AG04450 (cell line): ENCODE measurements around the gene PCDH11Y. TPM values are rescaled to one million over a fixed set of nuclear protein-coding genes. Genes with fewer than 3 reads are reported as not detected.
"Not testable (repeated sequence)": the region's sequence is repeated elsewhere in the genome, so short reads cannot be mapped to it uniquely, and the experiment has no call there.

Experiments
- CTCF ChIA-PET: fragments of 300-600, 350-600 bp; formaldehyde crosslinking; extraction: SDS; loops from one replicate; lab custom pipeline; 2022; ENCODE audit warnings: antibody characterized with exemption, inconsistent platforms; lab: Charles Lee
- POLR2A ChIA-PET: fragments of 350-600 bp; formaldehyde crosslinking; extraction: SDS; loops from one replicate; lab custom pipeline; 2021; ENCODE audit warnings: antibody characterized with exemption, inconsistent platforms; lab: Yijun Ruan, JAX
- DNase-seq: peaks from one replicate; pipeline ENCODE4 v3.0.0-alpha.2; 2011; ENCODE audit warnings: low read depth, low spot score
- H3K27ac ChIP-seq: one replicate; pipeline ENCODE4 v1.5.1; 2012; ENCODE audit warnings: low read depth, low read length, control low read depth
- H3K27me3 ChIP-seq: one replicate; pipeline ENCODE4 v1.6.0; 2012; ENCODE audit warnings: low read length; ENCODE audit not compliant: control insufficient read depth, insufficient read depth
- H3K4me3 ChIP-seq: 2 replicates; pipeline ENCODE4 v1.5.1; 2011; ENCODE audit warnings: mild to moderate bottlenecking, low read depth, low read length, control low read depth
- H3K9me3 ChIP-seq: 2 replicates; pipeline ENCODE4 v1.5.1; 2012; ENCODE audit warnings: low read length; ENCODE audit not compliant: control insufficient read depth, insufficient read depth
- polyA minus RNA-seq: library from RNA; depleted of rRNA, polyadenylated mRNA; stranded (reverse); fragments of >200 nt; gene quantifications from 2 replicates; pipeline ENCODE4 v1.2.3, GENCODE V29; 2011; rRNA and poly(A)+ RNA removed
- polyA plus RNA-seq: library from polyadenylated mRNA; depleted of rRNA; stranded (reverse); fragments of >200 nt; gene quantifications from 2 replicates; pipeline ENCODE4 v1.2.3, GENCODE V29; 2011; rRNA removed

Gene PCDH11Y
- not detected in 2 replicates for polyA plus RNA-seq
- polyA minus RNA-seq: not detected in 2 replicates

DNA sequence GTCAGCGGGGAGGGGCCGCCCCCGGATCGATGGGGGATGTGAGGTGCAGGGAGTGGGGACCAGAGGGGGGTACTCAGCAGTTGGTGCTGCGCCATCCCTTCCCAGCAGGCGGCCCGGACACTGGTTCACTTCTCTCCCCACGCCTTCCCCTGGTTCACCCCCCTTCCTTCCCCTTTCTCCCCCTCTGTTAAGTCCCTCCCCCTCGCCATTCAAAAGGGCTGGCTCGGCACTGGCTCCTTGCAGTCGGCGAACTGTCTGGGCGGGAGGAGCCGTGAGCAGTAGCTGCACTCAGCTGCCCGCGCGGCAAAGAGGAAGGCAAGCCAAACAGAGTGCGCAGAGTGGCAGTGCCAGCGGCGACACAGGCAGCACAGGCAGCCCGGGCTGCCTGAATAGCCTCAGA is at the start of gene PCDH11Y:
PCDH11Y (plus strand) TSS at position 240 of the 400 bp plus-strand sequence. CDS start 56,804 bp downstream, outside the sequence.
- CTCF ChIA-PET, DNase-seq, H3K9me3 ChIP-seq, H3K27ac ChIP-seq, H3K4me3 ChIP-seq, H3K27me3 ChIP-seq, POLR2A ChIA-PET: not testable (repeated sequence)

DNA sequence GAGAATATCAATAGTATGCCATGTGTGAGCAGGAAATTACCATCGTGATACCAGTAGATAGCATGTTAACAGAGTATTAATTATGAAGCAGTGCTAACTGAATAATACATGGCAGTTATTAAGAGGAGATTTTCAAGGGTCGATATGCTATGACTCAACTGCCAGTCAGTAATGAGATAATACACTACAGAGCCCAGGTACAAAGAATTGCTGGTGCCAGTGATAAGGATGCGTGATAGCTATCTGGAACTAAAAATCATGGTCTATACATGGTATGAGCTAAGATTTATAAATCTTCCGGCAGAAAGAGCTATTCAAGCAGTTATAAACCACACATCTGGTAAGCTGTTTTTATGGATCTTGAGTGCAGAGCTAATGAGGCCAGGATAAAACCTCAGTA is 32.2 kb upstream of the PCDH11Y start:
- H3K27me3 ChIP-seq, POLR2A ChIA-PET, DNase-seq, H3K27ac ChIP-seq, CTCF ChIA-PET, H3K9me3 ChIP-seq, H3K4me3 ChIP-seq: not testable (repeated sequence)

DNA sequence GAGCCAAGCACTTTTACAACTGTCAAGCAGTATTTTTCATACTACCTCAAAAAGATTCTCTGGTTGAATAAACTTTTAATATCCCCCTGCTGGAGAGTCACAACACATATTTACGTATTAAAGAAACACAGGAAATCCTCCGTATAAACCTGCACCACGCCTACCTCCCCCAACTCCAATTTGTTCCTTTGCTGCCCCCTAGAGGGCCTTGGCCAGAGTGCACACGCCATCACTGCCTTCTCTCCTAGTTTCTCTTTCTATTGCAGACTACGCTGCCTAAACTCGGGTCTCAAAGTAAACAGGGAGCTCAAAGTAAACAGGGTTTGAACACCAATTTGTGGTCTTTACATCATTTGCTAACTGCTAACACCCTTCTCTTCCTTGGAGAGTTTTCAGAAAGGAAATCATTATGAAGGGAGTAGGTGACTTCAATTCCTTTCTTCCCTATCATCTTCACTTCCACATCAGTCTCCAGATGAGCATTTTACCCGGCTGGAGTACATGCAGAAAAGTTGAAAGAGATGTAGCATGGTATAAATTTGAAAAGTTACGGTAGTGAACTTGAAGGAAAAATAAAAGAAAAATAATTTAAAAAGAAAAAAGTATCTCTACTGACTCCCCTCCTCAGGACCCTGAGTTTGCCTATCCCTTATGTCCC is 8.2 kb upstream of the PCDH11Y start:
- H3K27ac ChIP-seq, H3K4me3 ChIP-seq, DNase-seq, POLR2A ChIA-PET, H3K9me3 ChIP-seq, H3K27me3 ChIP-seq, CTCF ChIA-PET: not testable (repeated sequence)

DNA sequence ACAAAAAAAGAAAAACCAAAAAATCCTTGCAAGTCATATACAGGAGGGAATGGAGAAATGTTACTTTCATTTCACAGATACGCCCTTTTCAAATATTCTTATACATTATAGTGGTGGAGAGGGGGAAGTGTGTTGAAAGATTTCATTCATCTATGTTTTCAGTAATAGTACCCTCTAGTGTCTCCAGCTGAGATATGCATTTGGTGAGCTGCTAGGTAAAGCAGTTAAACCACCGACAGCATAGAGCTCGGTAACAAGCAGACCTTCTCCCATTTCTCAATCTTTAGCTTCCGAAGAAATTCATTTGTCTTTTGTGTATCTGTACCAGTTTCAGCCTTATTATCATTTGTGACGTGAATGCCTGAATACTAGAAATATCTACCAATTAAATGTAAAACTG is 5.2 kb upstream of the PCDH11Y start:
- POLR2A ChIA-PET, CTCF ChIA-PET: not testable (repeated sequence)

DNA sequence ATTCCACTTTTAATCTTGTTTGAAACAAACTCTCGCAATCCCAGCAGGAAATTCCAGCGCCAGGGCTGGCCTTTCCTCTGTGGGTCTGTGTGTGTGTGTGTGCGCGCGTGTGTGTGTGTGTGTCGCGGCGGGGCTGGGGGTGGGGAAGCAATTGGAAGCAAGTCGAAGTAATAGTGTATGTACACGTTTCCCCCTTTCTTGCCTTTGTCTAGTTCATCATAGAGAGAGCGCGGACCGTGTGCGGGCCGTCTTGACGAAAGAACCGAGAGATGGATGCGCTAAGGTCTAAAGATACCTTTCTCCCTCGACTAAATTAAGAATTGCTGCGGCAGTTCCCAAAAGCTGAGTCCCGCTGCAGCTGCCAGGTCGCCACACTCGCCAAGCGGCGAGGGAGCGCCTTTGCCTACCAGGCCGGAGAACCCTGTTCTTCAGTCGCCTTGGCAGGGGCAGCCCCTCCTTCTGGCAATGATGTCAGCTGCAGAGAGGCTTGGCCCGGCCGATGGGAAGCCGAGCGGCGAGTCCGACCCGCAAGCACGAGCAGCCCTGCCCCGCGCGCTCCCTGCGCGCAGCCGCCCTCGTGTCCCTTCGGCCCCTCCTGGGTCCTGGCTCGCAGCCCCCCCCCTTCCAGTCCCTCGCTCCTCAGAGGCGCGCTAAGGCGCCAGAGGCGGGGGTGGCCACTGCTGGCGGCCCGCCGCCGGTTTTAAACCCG is 2.5 kb downstream of the PCDH11Y start:
- H3K9me3 ChIP-seq, DNase-seq, H3K4me3 ChIP-seq, H3K27ac ChIP-seq, H3K27me3 ChIP-seq, POLR2A ChIA-PET, CTCF ChIA-PET: not testable (repeated sequence)

More for the DNA sequence above, 5.2 kb upstream of the PCDH11Y start:
- not testable (repeated sequence) for H3K9me3 ChIP-seq, H3K27me3 ChIP-seq, DNase-seq, H3K27ac ChIP-seq, H3K4me3 ChIP-seq

DNA sequence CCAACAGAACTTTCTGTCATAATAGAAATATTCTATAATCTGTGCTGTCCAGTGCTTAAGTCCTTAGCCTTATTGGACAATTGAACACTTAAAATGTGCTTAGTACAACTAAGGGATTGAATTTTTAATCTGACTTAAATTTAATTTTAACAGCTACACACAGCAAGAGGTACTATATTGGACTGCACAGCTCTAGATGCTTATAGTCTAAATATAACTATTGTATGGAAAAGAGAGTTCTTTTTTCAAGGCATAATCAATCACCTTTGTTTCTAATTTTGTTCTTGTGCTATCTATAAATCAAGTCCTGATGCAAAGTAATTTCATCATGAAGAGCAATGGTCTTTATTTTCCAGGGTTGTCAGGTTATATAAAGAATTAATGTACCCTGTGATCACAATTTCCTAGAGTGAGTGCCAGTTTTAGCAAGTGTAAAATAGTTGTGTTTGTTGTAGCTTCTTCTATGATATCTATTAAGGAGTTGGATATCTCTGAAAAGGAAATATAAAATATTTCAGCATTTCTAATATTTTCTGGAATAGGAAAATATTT is 39.0 kb downstream of the PCDH11Y start:
- POLR2A ChIA-PET, H3K4me3 ChIP-seq, H3K9me3 ChIP-seq, H3K27ac ChIP-seq, CTCF ChIA-PET, DNase-seq, H3K27me3 ChIP-seq: not testable (repeated sequence)

DNA sequence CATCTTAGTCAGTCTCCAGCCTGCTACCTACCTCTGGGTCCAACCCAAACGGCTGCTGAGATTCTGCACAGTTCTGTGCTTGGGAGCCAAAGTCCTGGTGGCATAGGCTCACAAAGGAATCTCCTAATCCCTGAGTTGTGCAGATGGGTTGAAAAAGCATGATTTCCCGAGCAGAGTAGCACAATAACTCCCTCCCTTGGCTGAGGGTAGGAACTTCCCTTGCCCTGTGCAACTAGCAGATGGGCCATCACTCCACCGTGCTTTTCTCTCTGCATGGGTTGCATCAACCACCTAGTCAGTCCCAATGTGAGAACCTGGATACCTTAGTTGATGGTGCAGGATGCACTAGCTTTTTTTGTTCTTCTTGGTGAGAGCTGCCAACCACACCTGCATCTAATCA is 82.9 kb downstream of the PCDH11Y start:
- H3K27ac ChIP-seq, DNase-seq, H3K9me3 ChIP-seq, CTCF ChIA-PET, H3K27me3 ChIP-seq, H3K4me3 ChIP-seq, POLR2A ChIA-PET: not testable (repeated sequence)

- CTCF ChIA-PET, H3K27me3 ChIP-seq, H3K9me3 ChIP-seq, POLR2A ChIA-PET, H3K4me3 ChIP-seq, H3K27ac ChIP-seq, DNase-seq: not testable (repeated sequence)
These were observed 182.9 kb downstream of the PCDH11Y start for GRCh38 chrY:5182998-5183397.

- POLR2A ChIA-PET, DNase-seq, H3K4me3 ChIP-seq, CTCF ChIA-PET, H3K9me3 ChIP-seq, H3K27ac ChIP-seq, H3K27me3 ChIP-seq: not testable (repeated sequence)
These were observed 215.0 kb downstream of the PCDH11Y start for GRCh38 chrY:5215116-5215515.

GRCh38 chrY:5324931-5325330 is 324.8 kb downstream of the PCDH11Y start:
- POLR2A ChIA-PET, DNase-seq, H3K9me3 ChIP-seq, H3K27me3 ChIP-seq, H3K27ac ChIP-seq, H3K4me3 ChIP-seq, CTCF ChIA-PET: not testable (repeated sequence)

DNA sequence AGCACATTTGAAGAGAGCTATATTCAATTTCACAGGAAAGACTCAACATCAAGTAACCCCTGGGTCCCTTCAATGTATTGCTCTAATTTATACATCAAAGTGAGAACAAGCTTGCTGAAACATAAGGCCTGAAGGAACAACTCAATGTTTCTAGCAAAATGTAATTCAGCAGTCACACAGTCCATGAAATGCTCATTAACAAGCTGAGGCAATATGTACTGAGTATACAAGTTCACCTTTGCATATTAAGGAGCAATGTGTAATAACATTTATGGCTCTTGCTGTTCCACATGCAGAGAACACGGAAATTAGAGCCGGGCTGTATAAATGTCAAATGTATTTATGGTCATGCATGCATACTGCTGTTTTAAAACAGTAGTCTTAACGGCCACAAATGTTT is 342.1 kb downstream of the PCDH11Y start:
- DNase-seq, H3K27ac ChIP-seq, H3K4me3 ChIP-seq, CTCF ChIA-PET, POLR2A ChIA-PET, H3K27me3 ChIP-seq, H3K9me3 ChIP-seq: not testable (repeated sequence)

DNA sequence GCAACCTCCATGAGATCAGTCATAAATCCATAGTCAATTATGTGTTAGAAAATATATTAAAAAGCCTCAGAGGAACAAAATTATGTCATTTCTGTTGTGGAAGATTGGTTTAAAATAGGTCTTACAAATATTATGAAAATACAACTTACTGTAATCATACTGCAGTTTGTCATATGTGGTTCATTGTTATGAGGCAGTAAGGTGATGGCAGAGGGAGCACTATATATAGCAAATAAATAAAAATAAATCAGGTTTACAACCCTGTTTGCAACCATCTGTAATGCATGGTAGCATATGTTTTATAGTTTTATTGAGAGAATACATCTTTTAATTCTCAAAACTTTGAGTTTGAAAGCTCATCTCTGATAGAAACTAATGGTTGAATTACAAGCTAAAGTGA is 543.6 kb downstream of the PCDH11Y start:
- POLR2A ChIA-PET, DNase-seq, H3K27ac ChIP-seq, H3K4me3 ChIP-seq, H3K27me3 ChIP-seq, CTCF ChIA-PET, H3K9me3 ChIP-seq: not testable (repeated sequence)
